Stimulated activated naive CD4-positive, alpha-beta T cell treated with Interleukin-2 at 50 U/mL for 16 hours (primary cell): ENCODE measurements around the gene EBF4.
"Not testable (repeated sequence)": the region's sequence is repeated elsewhere in the genome, so short reads cannot be mapped to it uniquely, and the experiment has no call there.

Experiments used
- DNase-seq: peaks from one replicate; lab custom pipeline; 2025; lab: John Stamatoyannopoulos, UW

Gene EBF4

DNA sequence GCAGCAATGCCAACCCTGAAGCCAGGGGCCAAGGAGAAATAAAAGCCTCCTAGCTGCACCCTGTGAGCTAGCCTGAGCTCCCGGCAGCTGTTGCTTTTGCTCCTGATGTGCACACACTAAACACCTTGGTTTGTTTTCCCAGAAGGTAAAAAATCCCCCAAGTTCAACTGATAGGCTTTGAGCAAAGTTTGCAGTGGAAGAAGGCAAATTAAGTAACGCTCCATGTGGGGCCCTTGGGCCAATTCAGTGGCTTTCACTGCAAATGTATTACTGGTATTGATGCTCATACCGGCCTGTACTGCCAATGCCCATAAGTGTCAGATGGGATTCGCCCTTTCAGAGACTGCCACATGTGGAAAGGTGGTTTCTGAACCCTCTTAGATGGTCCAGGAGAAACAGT lies 19.1 kb upstream of the EBF4 start:
- DNase-seq, result no peak

DNA sequence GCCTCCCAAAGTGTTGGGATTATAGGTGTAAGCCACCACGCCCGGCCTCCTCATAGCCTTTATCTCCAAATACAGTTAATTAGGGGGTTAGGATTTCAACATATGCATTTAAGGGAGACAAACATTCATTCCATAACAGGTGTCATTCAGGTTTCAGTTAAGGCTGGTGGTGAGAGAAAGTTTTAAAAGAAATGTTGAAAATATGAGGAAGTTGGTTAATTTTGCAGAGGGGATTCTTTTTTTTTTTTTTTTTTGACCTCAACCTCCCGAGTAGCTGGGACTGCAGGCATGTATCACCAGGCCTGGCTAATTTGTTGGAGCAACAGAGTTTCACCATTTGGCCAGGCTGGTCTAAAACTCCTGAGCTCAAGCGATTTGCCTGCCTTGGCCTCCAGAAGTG lies 12.5 kb upstream of the EBF4 start:
- no peak for DNase-seq

DNA sequence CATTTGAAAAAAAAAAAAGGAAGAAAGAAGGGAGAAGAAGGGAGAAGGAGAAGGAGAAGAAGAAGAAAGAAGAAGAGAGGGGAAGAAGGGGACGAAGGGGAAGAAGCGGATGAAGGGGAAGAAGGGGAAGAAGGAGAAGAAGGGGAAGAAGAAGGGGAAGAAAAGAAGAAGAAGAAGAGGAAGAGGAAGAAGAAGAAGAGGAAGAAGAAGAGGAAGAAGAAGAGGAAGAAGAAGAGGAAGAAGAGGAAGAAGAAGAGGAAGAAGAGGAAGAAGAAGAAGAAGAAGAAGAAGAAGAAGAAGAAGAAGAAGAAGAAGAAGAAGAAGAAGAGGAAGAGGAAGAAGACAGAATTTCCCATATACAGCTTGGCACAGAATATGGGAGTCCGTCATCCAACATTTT lies 10.5 kb upstream of the EBF4 start:
- DNase-seq, result not testable (repeated sequence)

DNA sequence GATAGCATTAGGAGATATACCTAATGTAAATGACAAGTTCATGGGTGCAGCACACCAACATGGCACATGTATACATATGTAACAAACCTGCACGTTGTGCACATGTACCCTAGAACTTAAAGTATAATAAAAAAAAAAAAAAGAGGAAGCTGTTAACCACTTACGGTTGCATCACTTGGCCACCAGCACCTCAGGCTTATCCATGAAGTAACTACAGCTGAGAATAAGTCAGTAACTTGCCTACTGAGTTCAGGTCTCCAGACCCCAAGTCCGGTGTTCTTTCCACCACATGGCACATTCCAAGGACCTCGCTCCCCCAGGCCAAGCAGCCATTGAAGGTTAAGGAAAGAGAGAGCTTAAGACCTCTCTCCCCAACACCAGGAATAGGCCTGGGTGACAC lies 7.8 kb upstream of the EBF4 start:
- not testable (repeated sequence) for DNase-seq

DNA sequence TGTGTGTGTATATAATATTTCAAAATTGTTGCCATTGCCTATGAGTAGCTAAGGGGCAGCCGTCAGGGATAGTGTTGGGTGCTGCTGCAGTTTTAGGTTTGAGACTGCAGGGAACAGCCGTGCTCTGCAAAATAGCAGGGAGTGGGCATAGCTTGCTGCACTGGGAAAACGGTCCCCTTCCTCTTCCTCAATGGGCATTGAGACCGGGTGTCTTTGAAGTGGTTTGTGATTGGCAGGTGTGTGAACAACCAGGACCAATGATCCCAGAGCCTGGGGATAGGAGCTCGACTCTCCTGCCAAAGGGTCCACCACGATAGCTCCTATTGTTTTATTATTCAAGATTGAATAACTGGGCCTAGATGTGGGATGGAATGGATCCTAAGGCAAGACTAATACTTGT lies 5.1 kb upstream of the EBF4 start:
- DNase-seq, result no peak

DNA sequence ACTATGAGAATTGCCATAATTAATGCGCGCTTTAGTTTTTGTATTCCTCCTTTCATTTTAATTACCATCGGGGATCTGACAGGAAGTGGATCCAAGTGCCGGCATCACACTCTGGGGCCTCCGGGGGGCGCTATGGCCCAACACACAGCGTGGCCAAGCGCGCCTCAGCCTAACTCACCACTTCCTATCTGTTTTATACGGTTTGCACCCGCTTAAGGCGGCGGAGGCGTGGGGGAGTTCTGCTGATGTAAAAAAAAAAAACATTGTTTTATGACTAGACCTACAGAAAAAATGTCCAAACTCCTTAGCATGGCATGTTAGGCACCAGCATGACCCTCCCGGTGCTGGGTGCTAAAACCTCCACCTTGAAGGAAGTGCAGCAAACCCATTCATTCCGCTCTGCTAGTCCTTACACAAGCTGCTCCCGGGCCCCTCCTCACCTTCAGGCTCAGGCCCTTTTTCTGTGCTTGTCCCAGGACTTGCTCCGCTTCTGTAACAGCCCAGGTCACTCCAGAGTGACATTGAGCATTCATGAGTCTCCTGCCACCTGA lies 4.5 kb upstream of the EBF4 start:
- peak; percentile 67 for DNase-seq

DNA sequence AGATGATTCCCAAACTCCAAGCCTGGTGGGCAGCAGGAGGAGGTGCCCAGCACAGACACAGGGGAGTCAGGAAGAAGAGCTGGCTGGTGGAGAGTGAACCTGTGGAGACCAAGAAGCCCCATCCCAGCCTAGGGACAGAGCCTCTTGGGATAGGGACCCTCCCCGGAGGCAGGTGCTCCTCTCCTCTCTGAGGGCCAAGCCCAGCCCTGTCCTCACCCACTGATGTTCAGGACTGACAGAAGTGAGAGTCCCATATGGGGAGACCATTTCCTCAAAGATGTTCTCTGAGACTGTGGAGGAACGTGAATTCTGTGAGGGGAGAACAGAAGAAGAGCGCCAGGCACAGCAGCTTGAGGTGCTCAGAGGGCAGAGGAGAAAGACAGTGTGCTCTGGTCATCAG lies 2.4 kb upstream of the EBF4 start:
- DNase-seq, result no peak

DNA sequence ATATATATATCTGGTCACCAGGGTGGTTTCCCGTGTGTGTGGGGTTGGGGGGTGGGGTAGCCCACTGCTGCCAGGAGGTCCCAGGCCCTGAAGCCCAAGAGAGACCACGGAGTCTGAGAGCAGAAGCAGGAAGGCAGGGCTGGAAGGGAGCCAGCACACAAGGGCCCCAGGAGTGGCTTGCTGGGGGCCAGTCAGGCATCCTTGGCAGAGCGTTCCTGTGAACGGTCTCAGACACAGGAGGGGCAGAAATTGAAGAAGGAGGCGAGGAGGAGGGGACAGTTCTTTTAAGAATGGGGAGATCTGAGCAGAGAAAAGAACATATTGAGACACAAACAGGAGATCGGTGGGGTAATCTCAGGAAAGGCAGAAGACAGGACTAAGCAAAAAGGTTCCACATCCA lies 1.9 kb upstream of the EBF4 start:
- DNase-seq, result no peak

DNA sequence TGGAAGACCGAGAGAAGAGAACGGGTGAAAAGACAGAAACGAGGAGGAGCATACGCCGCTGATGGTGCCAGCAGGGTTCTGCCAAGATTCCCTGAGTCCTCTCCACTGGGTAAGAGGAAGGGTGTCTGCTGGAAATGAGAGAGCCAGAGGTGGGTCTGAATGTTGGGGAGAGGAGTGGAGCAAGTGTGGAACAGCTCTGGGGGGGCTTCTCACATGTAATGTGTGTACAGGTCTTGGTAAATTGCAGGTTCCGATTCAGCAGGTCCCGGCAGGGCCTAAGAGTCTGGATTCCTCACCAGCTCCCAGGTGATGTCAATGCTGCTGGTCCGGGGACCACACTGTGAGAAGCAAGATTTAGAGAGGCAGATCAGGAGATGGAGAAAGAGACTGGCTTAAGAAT lies 1.5 kb upstream of the EBF4 start:
- no peak for DNase-seq

DNA sequence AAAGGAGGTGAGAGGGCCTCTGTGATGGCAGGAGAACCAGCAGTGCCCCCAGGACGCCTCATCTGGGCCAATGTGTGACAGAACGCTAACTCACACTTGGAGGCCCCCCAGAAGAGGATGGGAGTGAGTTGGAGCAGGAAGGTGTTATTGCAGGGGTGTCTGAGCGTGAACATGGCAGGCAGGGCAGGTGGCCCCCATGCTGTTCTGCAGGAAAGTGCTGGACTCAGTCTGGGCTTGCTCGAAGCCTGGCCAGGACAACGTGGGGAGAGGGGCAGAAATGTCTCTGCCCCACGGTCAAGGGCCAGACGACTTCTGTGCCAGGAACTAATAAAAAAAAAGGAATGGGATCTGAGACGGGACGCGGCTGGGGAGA lies 931 bp upstream of the EBF4 start:
- DNase-seq, result no peak

DNA sequence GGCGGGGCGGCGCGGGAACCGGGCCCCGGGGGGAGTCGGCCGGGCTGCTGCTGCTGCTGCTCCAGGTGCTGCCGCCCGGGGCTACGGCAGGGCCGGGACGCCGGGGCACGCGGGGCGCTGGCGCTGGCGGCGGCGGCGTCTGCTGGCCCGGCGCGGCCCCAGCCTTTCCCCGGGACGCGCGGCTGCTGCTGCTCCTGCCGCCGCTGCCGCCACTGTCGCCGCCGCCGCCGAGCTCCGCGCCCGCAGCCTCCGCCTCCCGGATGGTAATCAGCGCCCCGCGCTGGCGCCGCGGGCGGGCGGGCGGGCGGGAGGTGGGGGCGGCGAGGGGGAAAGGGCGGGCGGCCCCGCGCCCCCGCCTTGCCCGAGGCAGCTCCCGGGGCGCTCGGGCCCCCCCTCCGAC lies 306 bp downstream of the EBF4 start:
- no peak for DNase-seq

DNA sequence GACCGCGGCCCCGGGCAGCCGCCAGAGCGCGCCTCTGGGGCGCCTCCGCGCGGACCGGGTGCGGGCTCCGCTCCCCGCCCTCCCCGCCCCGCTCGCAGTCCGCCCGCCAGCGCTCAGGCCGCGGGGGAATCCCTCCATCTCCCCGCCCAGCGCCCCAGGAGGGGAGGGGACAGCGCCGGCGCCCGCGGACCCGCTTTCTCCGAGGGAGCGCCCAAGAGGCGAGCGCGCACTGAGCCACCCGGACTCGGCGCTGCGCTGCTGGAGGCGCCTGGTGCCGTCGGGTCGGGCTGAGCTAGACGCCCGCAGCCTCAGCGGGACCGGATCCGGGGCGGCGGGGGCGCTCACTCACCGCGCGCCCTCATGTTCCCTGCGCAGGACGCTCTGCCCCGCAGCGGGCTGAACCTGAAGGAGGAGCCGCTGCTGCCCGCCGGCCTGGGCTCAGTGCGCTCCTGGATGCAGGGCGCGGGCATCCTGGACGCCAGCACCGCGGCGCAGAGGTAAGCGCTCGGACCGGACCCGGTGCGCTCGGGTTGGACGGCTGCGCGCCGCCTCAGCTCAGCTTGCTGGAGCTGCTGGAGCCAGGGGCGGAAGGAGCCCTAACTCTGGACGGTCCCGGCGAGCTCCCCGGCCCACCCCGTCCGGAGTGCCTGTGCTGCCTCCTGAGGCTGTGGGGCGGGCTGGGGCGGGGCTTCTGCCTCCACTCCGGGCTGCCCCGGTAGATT lies 867 bp downstream of the EBF4 start:
- peak; percentile 47 for DNase-seq

DNA sequence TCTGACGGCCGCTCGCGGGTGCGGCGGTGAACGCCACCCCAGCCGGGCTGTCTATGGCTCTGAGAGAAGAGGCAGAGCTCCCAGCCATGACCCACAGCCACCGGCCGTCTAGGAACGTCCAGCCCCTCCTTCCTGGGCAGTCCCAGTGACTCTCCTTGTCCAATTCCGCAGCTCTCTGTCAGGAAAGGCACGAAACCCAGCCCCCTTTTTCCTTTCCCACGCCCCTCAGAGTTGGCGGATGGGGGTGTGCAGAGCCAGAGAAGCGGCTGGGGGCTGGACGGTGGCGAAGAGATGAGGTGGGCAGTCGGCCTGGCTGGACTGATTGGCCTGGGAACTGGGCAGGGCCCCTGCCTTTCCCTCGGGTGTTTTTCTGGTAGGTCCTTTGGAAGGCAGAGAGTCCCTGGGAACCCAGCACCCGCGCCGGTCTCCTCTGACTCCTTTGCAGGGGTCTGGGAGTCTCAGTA lies 1.5 kb downstream of the EBF4 start:
- DNase-seq, result no peak

DNA sequence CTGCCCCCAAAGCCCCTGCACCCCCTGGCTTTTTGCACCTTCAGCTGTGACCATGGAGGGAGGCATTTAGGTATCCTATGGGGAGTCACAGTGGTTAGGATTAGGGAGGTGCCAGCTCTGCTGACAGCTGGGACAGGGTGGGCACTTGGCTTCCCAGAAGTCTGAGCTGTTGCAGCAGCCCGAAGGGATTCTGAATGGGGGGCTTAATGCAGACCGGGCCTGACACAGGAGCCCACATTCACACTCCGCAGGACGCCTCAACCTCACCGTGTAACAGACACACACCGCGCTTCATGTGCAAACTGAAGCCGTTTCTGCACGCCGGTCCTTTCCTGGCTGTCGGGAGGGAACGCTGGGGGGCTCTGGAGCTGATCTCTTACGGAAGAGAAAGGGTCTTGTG lies 1.9 kb downstream of the EBF4 start:
- no peak for DNase-seq

DNA sequence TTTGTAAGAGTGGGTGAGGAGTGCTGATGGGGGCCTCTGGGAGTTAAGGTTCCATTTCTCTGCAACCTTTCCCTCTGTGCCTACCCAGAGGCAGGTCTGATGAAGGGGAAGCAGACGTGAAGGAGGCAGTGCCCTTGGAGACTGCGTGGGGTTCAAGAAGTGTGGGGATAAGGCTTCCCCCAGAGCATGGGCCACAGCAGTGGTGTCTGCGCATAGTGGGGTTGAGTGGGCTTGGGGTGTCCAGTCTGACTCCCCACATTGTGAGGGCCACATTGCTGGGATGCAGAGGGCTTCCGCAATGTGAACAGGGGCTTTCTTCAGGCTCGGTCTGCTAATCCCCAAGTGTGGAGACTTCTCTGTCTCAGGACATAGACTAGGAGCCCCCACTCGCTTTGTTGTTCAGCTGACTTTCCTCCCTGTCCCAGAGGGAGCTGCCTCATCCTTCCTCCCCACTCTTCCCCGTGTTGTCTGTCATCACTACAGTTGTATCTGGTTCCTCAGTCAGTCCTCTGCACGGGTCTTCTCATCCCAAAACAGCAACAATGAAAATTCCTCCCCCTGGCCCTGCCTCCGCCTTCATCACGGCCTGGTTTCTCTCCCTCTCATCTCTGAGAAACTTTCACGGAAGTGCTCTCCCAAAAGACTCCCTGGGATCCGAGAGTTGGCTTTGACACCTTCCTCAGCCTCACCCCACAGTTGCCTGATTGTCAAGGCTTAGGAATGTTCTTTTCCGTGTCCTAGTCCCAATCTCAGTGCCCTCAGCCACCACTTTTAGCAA lies 2.8 kb downstream of the EBF4 start:
- no peak for DNase-seq

DNA sequence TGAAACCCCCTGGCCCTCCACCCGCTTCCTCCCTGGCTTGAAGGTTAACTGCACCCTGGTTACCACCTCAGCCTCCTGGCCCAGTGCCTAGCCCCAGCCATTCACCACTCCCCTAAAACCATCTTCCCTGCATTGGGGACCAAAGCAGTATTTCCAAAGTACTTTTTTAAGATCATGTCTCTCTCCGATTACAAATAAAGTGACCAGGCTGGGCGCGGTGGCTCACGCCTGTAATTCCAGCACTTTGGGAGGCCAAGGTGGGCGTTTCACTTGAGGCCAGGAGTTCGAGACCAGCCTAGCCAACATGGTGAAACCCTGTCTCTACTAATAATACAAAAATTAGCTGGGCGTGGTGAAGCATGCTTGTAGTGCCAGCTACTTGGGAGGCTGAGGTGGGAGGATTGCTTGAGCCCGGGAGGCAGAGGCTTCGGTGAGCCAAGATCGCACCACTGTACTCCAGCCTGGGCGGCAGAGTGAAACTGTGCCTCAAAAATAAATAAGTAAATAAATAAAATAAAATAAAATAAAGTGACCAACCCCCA lies 3.5 kb downstream of the EBF4 start:
- DNase-seq, result not testable (repeated sequence)

DNA sequence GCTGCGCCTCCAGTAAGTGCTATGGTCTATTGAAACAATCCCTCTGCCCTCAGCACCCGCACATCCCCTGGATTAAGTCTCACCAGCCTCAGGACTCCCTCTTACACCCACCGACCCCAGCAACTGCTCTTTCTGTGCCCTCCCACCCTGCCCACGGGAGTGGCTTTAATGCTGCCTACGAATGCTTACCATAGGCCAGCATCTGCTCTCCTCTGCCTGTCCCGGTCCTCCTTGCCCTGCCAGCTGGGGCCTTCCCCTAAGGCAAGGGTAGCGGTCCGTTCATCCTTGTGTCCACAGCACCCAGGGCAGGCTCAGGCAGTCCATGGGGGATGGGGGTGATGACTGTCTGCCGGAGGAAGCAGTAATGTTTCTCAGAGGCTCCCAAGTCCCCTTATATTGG lies 4.1 kb downstream of the EBF4 start:
- no peak for DNase-seq

DNA sequence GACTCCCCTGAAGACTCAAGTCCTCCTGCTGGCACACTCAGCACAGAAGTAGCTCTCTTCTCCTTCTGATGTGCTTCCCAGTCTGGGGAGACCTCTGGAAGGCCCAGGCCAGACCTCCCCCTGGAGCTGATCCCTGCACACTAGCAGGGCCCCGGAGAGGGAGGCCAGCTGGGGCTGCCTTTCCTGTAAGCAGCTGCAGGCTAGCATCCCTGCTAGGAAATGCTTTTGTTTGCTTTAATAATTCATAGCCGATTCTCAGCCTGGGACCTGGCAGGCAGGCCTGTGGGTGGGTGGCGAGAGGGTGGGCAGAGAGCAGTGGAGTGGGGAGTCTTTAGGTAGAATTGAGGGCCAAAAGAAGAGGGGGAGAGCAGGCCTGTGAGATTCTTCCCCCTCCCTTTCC lies 5.2 kb downstream of the EBF4 start:
- no peak for DNase-seq

DNA sequence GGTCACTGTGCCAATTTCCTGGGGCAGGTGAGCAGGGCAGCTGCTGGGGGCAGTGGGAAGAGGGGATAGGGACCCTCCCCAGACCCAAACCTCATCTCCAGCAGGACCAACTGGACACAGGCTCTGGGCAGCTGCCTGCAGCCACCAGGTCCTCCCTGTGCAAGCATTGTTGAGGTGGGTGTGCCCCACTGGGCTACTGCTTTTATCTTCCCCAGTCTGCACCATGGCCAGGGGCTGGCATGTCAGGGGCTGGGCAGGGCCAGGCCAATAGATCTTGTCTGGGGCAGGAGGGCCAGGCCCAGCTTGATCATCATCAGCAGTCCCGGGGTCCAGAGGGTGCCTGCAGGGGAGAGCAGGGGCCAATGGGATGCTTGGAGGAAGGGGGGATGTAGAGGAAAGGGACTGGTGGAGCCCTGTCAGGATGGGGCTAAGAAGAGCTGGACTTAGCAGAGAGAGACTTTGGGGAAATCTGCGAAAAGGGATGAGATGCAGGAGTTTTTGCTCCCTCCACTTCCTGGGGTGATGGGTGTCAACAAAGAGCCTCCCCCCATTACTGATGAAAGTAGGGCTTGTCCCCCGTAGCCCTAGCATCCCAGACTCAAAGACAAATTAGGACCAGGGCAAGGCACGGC lies 5.7 kb downstream of the EBF4 start:
- DNase-seq, result no peak

DNA sequence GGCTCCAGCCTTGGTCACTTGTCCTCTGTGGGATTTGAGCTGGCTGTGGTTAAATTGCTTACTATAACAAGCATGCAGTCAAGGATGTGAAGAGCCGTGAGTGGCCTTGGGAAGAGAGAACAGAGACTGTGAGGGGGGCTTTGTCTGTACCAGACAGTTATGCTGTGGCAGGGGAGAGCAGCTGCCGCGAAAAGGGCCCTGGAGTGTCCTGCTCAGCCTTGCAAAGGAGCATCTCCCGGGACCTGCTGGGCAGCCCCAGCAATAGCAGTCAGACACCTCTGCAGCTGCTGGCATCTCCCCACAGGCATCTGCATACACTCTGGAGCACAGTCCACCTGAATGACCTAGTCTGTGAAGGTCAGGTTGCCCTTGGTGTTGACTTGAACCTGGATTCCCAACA lies 6.3 kb downstream of the EBF4 start:
- DNase-seq, result no peak

DNA sequence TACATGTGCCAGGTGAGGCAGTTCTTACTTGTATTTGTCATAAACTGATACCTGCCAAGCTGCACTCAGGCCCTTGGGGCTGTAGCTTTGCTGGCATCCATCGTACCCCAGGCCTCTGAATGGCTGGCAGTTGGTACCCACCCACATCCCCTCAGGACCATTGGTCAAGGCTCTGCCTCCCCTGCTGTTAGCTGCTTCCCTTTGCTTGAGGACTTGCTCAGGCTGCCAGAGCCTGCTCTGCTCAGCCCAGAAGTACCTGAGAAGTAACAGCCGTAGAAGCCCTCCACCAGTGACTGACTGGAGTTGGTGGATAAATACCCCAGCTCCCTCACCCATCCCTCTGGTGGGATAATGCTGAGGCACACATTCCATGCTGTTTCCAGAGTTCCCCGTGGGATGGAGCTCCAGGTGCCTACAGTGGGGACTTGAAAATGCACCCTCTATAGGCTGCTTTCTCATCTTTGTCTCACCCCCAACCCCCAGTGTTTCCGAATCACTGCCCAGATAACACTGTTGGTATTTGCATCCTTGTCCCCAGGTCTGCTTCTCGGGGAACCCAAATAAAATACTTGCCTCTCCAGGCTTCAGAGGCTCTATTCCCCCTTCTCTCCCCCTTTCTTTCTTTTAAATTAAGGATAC lies 7.3 kb downstream of the EBF4 start:
- no peak for DNase-seq

DNA sequence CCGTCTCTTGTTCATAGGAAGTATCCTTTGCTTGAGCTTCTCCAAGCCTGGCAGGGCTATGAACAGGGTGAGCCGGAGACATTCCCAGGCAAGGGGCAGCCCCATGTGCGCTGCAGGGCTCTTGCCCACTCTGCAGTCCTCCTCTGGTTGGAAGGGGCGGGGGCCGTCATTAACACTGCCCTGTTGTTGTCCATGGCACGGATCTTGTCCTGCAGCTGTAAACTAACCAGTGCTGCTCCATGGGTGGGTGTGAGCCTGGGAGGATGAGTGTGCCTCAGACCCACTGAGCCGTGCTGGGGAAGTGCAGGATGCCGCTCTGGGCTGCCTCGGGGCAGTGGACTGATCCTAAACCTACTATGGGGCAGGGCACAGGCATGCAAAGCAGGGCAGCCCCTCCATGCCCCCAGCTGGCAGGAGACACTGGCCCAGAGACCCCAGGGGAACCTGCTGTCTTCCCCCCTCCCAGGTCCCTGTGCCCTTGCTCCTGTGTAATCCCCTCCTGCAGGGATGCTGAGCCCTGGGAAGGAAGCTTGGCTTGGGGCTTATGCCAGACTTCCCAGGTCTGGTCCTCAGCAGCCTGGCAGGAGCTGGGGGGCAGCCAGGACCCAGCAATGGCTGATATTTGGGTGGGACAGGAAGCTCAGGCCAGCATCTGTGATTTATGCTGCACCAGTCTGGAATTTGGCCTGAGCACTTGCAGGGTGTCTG lies 8.5 kb downstream of the EBF4 start:
- no peak for DNase-seq
